HG03378 (cell line): ENCODE measurements around the gene ZNFX1.

Experiments used
- ATAC-seq: cut with Tn5 transposase; IDR thresholded peaks from one replicate; pipeline ENCODE4 v1.9.1; 2021; ENCODE audit warnings: mild to moderate bottlenecking, moderate library complexity; ENCODE audit not compliant: unreplicated experiment

ZNFX1 gene

GRCh38 chr20:49279677-49280462 lies 2.0 kb upstream of the ZNFX1 start:
- no peak for ATAC-seq

DNA sequence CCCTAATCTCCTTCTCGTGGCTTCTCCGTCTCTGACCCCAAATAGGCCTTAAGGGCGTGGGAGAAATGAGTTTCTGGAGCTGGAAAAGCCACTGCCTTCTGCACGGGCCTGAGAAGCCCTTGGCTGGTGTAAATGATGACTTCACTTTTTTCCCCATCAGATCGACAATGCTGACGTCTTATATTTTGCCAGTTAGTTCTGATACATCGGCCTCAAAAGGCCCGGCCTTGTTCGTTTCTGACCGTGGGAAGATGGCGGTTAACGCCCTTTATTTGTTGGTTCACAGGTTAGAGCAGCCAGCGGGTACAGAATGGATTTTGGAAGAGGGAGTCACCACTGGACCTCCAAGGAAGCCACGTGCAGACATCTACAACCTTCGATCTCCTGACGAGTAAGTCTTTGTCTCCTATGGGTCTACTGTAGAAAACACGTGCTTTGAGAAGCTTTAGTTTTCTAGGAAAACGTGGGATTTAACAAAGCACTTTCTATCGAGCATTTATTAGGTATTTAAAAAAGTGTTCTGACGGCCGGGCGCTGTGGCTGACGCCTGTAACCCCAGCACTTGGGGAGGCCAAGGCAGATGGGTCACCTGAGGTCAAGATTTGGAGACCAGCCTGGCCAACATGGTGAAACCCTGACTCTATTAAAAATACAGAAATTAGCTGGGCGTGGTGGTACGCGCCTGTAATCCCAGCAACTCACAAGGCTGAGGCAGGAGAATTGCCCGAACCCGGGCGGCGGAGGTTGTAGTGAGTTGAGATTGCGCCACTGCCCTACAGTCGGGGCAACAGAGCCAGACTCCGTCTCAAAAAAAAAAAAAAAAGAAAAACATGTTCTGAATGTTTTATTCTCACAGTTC lies 1.2 kb upstream of the ZNFX1 start:
- ATAC-seq: no peak

- ATAC-seq: no peak
Observed at GRCh38 chr20:49277786-49278035, 146 bp downstream of the ZNFX1 start.

GRCh38 chr20:49276961-49277785 lies 684 bp downstream of the ZNFX1 start:
- no peak for ATAC-seq

DNA sequence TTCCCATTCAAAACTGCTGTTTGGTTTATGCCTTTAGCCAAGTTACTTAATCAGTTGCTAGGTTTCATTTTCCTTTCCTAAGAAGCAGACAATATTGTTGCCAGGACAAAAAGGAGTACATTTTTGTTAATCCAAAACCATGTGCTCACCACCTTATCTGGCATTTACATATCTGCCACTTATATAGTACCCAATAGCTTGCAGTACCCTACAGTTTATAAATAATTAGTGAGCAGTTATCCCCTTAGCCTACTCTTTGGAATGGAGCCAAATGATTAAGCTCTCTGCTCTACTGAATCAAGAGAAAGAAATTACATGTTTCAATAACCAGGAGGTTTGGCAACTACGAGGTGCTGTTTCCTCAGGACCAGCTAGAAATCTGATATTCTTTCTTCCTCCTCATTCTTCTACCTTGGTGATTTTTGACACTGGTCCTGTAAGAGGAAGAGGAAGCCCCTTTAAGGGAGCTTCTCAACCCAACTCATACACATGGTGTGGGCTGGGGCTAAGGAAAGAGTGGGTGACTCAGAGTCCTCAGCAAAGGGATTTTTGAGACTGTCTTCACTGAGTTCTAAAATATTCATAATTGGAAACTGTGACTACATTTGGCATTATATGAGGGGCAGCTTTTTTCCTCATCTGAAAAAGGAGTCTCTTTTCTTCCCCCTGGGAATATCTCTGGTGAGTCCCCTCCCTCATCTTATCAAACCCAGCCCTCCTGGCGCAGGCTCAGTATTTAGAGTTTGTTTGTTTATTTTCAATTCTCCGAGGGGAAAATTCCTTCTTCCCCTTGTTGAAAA lies 1.5 kb downstream of the ZNFX1 start:
- no peak for ATAC-seq

GRCh38 chr20:49275636-49276035 lies 2.2 kb downstream of the ZNFX1 start:
- ATAC-seq: no peak

- ATAC-seq: no peak
Observed at GRCh38 chr20:49275216-49275615, 2.6 kb downstream of the ZNFX1 start.

- ATAC-seq: no peak
Observed at GRCh38 chr20:49273696-49274277, 4.1 kb downstream of the ZNFX1 start.

DNA sequence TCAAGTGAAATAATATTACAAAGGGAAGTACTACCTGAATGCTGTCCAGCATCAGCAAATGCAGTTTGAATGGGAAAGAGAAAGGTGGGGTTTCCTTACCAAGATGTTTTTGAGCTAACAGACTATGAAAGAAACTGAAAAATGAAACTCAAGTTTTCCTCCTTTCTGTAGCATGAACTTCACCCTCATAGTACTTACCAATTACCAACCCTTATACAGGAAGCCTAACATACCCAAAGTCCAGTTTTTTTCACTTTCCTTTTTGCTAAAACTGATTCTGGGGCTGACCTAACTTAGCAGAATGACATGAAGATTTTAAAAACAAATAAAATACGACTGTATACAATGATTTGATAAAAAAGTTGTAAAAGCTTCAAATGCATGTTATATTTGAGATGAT lies 5.2 kb downstream of the ZNFX1 start:
- ATAC-seq: no peak

DNA sequence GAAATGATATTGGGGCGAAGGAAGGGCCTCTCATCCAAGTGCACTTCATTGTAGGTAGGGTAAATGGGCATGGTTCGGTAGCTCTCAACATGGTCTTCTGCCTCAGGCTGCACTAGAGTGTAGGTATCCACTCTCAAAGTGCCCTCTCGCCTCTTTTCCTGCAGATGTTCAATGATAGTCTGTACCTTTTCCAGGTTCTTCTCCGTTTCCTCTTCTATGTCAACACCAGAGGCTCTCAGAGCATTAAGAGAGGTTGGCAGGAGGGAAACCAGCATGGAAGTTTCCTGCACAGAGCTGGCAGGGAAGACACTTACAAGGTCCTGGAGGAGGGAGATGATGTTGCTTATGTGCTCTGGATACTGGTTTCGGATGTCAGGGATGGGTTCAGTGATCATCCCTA lies 7.1 kb downstream of the ZNFX1 start:
- ATAC-seq: no peak

DNA sequence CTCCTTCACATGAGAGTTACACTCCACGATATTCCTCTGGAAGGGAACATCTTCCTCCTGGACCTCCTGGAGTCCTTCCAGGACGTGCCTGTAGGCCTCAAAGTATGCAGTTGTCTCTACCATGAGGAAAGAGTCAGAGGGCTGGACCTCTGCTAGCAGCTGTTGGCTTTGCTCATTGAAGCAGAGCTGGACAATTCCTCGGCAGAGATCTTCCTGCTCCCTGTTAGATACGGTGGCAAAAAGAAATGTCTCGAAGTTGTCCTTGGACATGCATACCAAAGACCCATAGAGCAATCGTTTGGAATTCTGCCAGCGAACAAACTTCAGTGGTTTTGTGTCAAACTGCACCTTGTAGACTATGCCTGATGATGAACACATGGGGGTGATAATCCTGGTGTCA lies 7.7 kb downstream of the ZNFX1 start:
- ATAC-seq: no peak

DNA sequence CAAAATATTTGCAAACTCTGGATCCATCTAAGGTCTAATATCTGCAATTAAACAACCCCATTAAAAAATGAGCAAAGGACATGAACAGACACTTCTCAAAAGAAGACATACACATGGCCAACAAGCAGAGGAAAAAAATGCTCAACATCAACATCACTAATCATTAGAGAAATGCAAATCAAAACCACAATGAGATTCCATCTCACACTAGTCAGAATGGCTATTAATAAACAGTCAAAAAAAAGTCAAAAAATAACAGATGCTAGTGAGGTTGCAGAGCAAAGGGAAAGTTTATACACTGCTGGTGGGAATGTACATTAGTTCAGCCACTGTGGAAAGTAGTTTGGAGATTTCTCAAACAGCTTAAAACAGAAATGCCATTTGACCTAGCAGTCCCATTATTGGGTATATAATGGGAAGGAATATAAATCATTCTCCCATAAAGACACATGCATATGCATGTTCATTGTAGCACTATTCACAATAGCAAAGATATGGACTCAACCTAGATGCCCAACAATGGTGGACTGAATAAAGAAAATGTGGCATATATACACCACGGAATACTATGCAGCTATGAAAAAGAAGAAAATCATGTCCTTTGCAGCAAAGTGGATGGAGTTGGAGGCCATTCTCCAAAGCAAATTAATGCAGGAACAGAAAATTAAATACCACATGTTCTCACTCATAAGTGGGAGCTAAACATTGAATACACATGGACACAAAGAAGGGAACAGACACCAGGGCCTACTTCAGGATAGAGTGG lies 9.1 kb downstream of the ZNFX1 start:
- peak; percentile 48 for ATAC-seq

DNA sequence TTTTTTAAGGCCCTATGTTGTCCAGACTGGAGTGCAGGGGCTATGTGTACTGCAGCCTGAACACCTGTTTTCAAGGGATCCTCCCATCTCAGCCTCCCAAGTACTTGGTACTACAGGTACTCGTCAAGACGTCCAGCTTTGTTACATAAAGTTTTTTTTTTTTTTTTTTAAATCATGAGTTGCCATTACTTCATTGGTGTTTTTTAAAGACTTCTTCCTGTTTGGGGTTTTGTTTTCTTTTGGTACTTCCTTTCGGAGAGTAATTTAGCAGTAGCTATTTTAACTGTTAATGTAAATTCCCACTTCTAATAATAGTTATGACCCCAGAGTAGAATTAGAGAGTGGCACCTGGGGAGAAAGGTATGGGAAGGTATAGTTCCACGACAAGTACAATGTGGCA lies 10.5 kb downstream of the ZNFX1 start:
- no peak for ATAC-seq

DNA sequence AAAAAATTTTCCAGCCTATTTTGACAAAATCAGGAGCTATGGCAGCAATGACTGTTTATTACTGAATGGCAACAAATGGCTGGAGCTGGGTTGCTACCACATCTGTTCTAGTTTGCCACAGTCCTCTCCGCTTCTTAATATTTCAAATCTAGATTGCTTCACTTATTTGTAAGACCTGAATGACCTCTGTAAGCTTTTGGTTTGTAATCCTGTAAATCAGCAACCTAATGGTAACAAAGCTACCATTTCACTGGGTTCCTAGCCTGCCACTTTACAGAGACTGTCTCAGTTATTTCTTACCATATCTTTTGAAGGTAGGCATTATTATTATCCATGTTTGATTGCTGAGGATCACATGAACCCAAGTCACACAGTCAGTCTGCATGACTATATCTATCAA lies 15.4 kb downstream of the ZNFX1 start:
- no peak for ATAC-seq

- no peak for ATAC-seq
Observed at GRCh38 chr20:49261173-49261572, 16.7 kb downstream of the ZNFX1 start.

GRCh38 chr20:49260218-49260617 lies 17.6 kb downstream of the ZNFX1 start:
- no peak for ATAC-seq

DNA sequence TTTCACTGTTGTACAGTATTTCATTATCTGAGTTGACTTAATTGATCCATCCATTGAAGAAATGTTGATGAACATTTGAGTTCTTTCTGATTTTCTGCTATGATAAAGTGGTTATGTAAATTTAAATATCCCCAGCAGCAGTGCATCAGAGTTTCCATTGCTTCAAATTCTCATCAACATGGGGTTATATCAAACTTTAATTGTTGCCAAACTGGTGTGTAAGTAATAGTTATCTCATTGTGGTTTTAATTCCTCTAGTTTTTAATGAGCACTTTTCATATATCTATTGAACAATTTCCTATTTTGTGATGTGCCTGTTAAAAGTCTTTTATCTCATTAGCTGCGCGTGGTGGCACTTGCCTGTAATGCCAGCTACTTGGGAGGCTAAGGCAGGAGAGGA lies 18.1 kb downstream of the ZNFX1 start:
- no peak for ATAC-seq

DNA sequence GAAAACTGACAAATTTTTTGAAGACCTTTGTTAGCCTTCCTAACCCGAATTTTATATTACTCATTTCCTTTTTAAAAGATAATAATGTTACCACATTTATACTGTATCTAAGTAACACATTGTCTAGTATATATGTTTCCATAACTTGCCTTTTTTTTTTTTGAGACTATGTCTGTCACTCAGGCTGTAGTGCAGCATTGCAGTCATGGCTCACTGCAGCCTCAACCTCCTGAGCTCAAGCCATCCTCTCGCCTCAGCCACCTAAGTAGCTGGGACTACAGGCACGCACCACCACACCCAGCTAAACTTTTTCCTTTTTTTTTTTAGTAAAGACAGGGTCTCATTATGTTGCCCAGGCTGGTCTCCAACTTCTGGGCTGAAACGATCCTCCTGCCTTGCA lies 18.6 kb downstream of the ZNFX1 start:
- no peak for ATAC-seq

GRCh38 chr20:49256261-49256660 lies 21.6 kb downstream of the ZNFX1 start:
- no peak for ATAC-seq
